Ishikawa (cell line): ENCODE data around the gene CAMTA1.

Experiments used
- CEBPB ChIP-seq: IDR thresholded peaks from 2 replicates; pipeline ENCODE4 v1.6.1; 2012
- CREB1 ChIP-seq: IDR thresholded peaks from 2 replicates; pipeline ENCODE4 v1.6.1; 2012; ENCODE audit warnings: low read depth
- EGR1 ChIP-seq: IDR thresholded peaks from 2 replicates; pipeline ENCODE4 v1.6.1; 2012
- EP300 ChIP-seq: IDR thresholded peaks from 2 replicates; pipeline ENCODE4 v1.6.1; 2012; ENCODE audit warnings: borderline replicate concordance
- FOXM1 ChIP-seq: IDR thresholded peaks from 2 replicates; pipeline ENCODE4 v1.6.1; 2012; ENCODE audit warnings: low read depth, borderline replicate concordance
- NFIC ChIP-seq: IDR thresholded peaks from 2 replicates; pipeline ENCODE4 v1.6.1; 2012
- RAD21 ChIP-seq: IDR thresholded peaks from 2 replicates; pipeline ENCODE4 v1.6.1; 2012; ENCODE audit warnings: low read depth
- TAF1 ChIP-seq: IDR thresholded peaks from 2 replicates; pipeline ENCODE4 v1.6.1; 2012; ENCODE audit warnings: low read depth, mild to moderate bottlenecking
- TCF12 ChIP-seq: IDR thresholded peaks from 2 replicates; pipeline ENCODE4 v1.6.1; 2012; ENCODE audit warnings: low read depth
- TEAD4 ChIP-seq: IDR thresholded peaks from 2 replicates; pipeline ENCODE4 v1.6.1; 2012
- YY1 ChIP-seq: IDR thresholded peaks from 2 replicates; pipeline ENCODE4 v1.6.1; 2012; ENCODE audit warnings: low read depth
- ZBTB7A ChIP-seq: IDR thresholded peaks from 2 replicates; pipeline ENCODE4 v1.6.1; 2012; ENCODE audit warnings: low read depth
- TF ChIP-seq, protein P1 (sequence below): IDR thresholded peaks from 2 replicates; pipeline ENCODE4 v1.6.1; 2012
- TF ChIP-seq, protein P2 (sequence below): IDR thresholded peaks from 2 replicates; pipeline ENCODE4 v1.6.1; 2012; ENCODE audit warnings: low read depth, mild to moderate bottlenecking
- TF ChIP-seq, protein P3 (sequence below): IDR thresholded peaks from 2 replicates; pipeline ENCODE4 v1.6.1; 2012

The CAMTA1 gene

DNA sequence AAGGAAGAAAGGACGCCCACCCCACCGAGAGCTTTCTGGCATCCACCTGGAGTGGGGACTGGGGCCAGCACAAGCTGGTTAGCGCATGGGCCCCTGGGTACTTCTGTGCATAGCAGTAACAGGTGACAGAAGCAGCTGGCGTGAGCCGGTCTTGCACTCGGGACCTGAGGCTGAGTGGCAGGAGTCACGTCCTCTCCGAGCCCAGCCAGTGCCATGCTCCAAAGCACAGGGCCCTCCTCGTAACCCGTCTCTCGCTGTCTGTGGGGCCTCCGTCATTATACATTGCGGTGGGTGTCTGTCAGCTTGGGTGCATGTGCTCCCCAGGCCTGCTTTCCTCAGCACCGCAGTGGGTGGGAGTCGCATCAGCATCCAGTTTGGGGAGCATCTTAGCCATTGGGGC, 898.3 kb downstream of the CAMTA1 start:
- TF ChIP-seq, protein P1, sequence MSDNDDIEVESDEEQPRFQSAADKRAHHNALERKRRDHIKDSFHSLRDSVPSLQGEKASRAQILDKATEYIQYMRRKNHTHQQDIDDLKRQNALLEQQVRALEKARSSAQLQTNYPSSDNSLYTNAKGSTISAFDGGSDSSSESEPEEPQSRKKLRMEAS: no peak
- TF ChIP-seq, protein P2, sequence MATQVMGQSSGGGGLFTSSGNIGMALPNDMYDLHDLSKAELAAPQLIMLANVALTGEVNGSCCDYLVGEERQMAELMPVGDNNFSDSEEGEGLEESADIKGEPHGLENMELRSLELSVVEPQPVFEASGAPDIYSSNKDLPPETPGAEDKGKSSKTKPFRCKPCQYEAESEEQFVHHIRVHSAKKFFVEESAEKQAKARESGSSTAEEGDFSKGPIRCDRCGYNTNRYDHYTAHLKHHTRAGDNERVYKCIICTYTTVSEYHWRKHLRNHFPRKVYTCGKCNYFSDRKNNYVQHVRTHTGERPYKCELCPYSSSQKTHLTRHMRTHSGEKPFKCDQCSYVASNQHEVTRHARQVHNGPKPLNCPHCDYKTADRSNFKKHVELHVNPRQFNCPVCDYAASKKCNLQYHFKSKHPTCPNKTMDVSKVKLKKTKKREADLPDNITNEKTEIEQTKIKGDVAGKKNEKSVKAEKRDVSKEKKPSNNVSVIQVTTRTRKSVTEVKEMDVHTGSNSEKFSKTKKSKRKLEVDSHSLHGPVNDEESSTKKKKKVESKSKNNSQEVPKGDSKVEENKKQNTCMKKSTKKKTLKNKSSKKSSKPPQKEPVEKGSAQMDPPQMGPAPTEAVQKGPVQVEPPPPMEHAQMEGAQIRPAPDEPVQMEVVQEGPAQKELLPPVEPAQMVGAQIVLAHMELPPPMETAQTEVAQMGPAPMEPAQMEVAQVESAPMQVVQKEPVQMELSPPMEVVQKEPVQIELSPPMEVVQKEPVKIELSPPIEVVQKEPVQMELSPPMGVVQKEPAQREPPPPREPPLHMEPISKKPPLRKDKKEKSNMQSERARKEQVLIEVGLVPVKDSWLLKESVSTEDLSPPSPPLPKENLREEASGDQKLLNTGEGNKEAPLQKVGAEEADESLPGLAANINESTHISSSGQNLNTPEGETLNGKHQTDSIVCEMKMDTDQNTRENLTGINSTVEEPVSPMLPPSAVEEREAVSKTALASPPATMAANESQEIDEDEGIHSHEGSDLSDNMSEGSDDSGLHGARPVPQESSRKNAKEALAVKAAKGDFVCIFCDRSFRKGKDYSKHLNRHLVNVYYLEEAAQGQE: no peak
- TF ChIP-seq YY1: no peak
- no peak for TF ChIP-seq TAF1
- no peak for TF ChIP-seq CREB1
- TF ChIP-seq RAD21: no peak
- TF ChIP-seq NFIC: no peak
- no peak for TF ChIP-seq TCF12
- TF ChIP-seq TEAD4: no peak
- TF ChIP-seq, protein P3, sequence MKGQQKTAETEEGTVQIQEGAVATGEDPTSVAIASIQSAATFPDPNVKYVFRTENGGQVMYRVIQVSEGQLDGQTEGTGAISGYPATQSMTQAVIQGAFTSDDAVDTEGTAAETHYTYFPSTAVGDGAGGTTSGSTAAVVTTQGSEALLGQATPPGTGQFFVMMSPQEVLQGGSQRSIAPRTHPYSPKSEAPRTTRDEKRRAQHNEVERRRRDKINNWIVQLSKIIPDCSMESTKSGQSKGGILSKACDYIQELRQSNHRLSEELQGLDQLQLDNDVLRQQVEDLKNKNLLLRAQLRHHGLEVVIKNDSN: no peak
- no peak for TF ChIP-seq CEBPB
- no peak for TF ChIP-seq FOXM1
- no peak for TF ChIP-seq EGR1
- TF ChIP-seq EP300: no peak

DNA sequence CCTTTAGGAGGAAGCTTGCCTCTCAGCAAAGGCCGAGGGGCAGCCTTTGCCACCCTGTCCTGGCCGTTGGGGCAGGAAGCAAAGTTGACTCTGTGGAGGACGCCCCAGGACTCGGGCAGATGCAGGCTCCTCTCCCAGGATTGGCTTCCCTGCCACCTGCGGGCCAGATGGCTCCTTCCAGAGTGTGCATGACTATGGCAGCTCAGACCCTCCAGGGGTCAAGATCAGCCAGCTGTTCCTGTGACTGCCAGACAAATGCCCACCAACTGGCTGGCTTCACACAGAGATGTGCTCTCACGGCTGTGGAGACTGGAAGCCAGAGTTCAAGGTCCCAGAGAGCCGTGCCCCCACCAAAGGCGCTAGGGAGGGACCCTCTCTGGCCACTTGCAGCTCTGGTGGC, 898.9 kb downstream of the CAMTA1 start:
- TF ChIP-seq NFIC (no peak), TEAD4 (no peak), EGR1 (no peak), RAD21 (no peak), CREB1 (no peak), CEBPB (no peak), ZBTB7A (no peak)
- TF ChIP-seq, protein P3: no peak
- TF ChIP-seq, protein P2: no peak

DNA sequence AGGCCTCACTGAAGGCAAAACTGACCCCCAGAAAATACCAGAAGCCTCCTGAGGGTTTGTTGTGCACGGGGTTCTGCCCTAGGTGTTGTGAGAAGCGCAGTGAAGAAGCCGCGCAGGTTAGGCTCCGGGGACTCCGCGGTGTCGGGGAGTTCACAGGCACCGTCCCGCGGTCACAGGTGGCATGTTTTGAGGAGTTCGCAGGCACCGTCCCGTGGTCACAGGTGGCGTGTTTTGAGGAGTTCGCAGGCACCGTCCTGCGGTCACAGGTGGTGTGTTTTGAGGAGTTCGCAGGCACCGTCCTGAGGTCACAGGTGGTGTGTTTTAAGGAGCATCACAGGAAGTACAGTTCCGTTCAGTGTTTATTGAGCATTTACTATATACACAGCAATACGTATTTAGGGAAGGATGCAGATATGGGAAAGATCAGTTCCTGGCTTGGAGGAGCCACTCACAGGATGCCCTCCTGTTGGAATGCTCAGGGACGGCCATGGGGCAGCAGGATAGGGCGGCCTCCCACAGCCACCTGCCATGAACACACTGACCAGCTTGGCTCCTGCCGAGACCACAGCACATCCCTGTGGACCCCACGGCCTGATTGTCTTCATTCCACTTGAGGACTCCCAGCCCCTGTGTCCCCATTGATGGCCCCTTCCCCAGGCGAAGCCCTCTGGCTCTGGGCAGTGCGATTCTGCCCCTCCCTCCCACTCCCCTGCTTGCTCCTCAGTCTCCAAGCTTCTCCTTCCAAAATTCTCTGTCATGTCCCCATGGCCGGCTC, 899.8 kb downstream of the CAMTA1 start:
- TF ChIP-seq, protein P2: no peak
- no peak for TF ChIP-seq TEAD4
- no peak for TF ChIP-seq FOXM1
- TF ChIP-seq TCF12: no peak
- TF ChIP-seq EP300: no peak
- no peak for TF ChIP-seq YY1
- TF ChIP-seq, protein P3: no peak
- TF ChIP-seq, protein P1: no peak
- TF ChIP-seq TAF1: no peak
- no peak for TF ChIP-seq CREB1
- no peak for TF ChIP-seq ZBTB7A
- no peak for TF ChIP-seq RAD21
- TF ChIP-seq NFIC: no peak
- no peak for TF ChIP-seq EGR1
- no peak for TF ChIP-seq CEBPB

DNA sequence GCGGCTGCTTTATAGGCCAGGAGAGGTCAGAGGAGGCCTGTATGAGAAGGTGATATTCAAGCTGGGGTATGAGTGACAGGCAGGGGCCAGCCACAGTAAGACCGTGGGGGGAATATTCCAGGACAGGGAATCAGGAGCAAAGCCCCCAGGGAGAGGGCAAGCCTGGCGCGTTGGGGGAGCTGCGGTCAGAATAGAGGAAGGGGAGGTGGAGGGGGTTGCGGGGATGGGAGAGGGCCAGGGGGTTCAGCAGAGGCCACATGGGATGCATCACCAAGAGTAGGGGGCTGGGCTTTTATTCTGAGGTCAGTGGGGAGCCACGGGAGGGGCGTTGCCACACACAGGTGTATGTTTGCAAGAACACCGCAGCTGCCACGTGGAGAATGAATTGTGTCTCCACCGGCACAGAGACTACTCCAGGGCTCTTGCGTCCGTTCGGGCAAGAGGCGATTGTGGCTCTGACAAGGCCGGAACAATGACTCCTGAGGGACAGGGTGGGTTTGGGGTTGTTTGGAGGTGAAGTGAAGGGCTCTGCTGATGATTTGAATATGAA, 901.1 kb downstream of the CAMTA1 start:
- TF ChIP-seq, protein P2: no peak
- no peak for TF ChIP-seq FOXM1
- no peak for TF ChIP-seq YY1
- TF ChIP-seq RAD21: no peak
- no peak for TF ChIP-seq TCF12
- no peak for TF ChIP-seq NFIC
- no peak for TF ChIP-seq EGR1
- TF ChIP-seq CREB1: no peak
- no peak for TF ChIP-seq TEAD4
- TF ChIP-seq TAF1: no peak
- no peak for TF ChIP-seq CEBPB
